ENCODE results near the gene TTC31.

Gene TTC31

DNA sequence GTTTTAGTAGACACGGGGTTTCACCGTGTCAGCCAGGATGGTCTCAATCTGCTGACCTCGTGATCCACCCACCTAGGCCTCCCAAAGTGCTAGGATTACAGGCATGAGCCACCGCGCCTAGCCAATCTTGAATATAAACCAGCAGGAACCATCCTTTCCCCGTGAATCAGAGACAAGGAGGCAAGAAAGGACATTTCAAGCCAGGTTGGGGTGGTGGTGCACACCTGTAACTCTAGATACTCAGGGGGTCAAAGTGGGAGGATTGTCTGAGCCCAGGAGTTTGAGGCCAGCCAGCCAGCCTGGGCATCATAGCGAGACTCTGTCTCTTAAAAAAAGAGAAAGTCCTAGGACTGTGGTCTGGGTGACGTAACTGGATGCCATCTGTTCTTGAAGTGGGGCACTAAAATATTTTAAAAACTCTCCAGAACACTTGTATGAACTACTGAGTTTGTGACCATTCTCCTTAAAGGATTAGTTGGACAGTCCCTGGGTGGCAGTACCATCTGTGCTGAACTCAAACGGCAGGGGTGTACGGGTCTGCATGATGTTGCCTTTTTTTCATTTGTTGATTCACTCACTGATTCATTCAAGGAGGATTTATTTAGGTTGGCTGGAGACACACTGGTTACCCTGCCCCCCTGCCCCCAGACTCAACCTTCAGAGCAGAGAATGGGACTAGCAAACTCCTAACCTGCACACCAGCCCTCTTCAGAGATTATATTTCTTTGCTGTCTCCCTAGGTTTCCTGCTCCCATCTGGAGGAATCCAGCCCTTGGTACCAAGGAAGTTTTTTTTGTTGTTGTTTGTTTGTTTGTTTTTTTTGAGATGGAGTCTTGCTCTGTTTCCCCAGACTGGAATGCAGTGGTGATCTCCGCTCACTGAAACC lies 28.5 kb downstream of the TTC31 start:
- Mint-ChIP-seq H3K27ac (no peak overlapping the region), H3K4me1 (peaks cover 57% of the 10 kb centered on the region), H3K9me3 (no peaks in the 10 kb centered on the region), H3K4me3 (no peak overlapping the region), H3K27me3 (peaks cover 92% of the 10 kb centered on the region), H3K36me3 (peaks cover 18% of the 10 kb centered on the region)
- no peak for DNase-seq
- CTCF ChIA-PET: no interaction called here

- Mint-ChIP-seq H3K27ac (no peak overlapping the region), H3K4me3 (no peak overlapping the region), H3K27me3 (peaks cover 97% of the 10 kb centered on the region), H3K4me1 (peaks cover 49% of the 10 kb centered on the region), H3K36me3 (peaks cover 14% of the 10 kb centered on the region), H3K9me3 (no peaks in the 10 kb centered on the region)
- no peak for DNase-seq
- CTCF ChIA-PET: interaction anchor here (0.8 to 1.6 kb wide), 4 partner anchors 9 to 74 kb away, joined by 3 to 7 read pairs (median 3); no protein-coding TSS in a partner anchor
Measured at GRCh38 chr2:74512744-74513604, 30.1 kb downstream of the TTC31 start.

DNA sequence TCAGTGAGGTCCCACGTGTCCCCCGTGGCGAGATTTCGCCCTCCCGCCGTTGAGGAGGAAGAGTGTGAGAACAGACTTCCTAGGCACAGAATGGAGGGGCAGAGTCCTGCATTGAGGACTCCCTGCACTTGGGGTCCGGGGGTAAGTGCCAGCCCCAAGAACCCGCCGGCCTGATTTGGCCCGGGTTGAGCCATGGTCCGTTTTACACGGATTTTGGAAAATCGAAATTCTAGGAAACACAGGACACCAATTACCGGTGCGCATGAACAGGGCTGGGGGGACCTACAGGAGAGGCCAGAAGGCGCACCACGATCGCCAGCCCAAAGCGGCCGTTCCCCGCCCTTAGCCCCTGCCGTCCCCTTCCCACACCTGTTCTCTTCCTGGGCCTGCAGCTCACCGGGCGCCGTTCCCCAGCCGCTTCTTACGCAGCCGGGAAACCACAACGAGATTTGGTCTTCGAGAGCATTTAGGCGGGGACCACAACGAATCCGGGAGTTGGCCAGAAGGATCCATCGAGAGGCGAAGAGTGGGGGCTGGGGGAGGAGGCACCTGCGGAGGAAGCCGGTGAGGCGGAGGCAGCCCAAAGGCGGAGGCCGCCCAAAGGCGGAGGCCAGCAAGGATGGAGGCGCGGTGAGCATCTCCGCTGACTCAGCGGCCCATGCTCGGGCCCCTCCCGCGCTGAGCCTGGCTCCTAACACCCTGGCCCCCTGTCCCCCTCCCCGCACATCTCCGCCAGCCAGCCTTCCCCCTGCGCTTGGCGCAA lies 30.9 kb downstream of the TTC31 start:
- CTCF ChIA-PET: interaction anchor here (1.0 to 1.6 kb wide), 4 partner anchors 10 to 74 kb away, joined by 3 to 7 read pairs (median 3); no protein-coding TSS in a partner anchor
- peaks cover 9% of the 10 kb centered on the region for H3K36me3 Mint-ChIP-seq
- peaks cover 97% of the 10 kb centered on the region for H3K27me3 Mint-ChIP-seq
- no peaks in the 10 kb centered on the region for H3K9me3 Mint-ChIP-seq
- DNase-seq: peak; percentile 56
- peak overlapping the region; percentile 23 for H3K4me3 Mint-ChIP-seq
- H3K4me1 Mint-ChIP-seq: peaks cover 41% of the 10 kb centered on the region
- peak overlapping the region; percentile 28 for H3K27ac Mint-ChIP-seq

DNA sequence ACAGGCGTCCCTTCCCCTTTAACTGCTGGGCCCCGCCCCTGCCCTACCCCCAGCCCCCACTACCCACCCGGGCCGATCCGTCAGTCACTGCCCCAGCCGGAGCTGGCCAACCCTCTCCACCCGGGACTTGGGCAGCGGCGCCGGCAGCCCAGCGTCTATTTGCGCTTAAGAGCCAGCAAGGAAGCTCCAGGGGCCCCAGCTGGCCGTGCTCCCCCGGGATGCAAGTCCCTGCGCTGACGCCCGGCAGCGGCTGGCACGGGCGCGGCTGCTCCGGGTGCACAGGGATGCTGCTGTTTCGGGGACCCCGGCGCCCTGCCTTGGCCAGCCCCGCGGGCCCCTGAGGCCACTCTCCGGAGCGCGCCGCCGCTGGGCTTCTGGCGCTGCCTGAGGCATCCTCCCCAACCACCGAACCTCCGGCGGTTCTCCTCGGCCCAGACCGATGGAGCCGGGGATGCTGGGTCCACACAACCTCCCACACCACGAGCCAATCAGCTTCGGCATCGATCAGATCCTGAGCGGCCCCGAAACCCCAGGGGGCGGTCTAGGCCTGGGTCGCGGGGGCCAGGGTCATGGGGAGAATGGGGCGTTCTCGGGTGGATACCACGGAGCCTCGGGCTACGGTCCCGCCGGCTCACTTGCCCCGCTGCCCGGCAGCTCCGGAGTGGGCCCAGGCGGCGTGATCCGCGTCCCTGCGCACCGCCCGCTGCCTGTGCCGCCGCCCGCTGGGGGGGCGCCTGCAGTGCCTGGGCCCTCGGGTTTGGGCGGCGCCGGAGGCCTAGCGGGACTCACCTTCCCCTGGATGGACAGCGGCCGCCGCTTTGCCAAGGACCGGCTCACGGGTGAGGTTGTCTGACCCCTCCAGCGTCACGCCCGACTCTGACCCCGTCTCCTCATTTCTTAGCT lies 31.7 kb downstream of the TTC31 start, which contains the start of gene TLX2:
TLX2 (plus strand) TSS at position 83 of the 903 bp plus-strand sequence; CDS start at position 440, 357 bp downstream.
- no peak for DNase-seq
- Mint-ChIP-seq H3K9me3 (no peaks in the 10 kb centered on the region), H3K27me3 (peaks cover 99% of the 10 kb centered on the region), H3K36me3 (peaks cover 9% of the 10 kb centered on the region), H3K4me1 (peaks cover 40% of the 10 kb centered on the region), H3K27ac (peak within 1 kb of the TSS; percentile 28), H3K4me3 (peak within 1 kb of the TSS; percentile 73)
- CTCF ChIA-PET: interaction anchor here (1.0 to 1.6 kb wide), 2 partner anchors 14 to 73 kb away, joined by 3 read pairs; no protein-coding TSS in a partner anchor

DNA sequence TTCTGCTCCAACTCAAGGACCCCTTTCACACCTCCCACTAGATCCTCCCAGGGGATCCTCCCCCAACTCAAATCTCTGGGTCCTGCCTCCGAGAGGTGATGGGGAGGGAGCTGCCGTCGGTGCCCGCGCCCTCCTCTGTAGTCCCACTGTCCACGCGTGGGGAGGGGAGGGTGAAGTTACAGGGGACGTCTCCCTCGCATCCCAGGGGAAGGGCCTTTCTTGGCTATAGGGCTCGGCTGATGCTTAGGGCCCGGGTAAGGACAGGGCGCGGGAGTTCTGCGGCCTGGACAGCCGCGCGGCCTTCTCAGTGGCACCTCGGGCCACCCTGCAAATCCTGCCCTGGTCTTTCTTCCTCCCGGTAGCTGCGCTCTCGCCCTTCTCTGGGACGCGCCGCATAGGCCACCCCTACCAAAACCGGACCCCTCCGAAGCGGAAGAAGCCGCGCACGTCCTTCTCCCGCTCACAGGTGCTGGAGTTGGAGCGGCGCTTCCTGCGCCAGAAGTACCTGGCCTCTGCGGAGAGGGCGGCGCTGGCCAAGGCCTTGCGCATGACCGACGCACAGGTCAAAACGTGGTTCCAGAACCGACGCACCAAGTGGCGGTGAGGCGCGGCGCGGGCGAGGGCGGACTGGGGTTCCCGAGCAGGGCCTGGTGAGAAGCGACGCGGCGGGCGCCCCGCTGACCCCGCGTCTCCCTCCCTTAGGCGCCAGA lies 32.5 kb downstream of the TTC31 start:
- Mint-ChIP-seq H3K27ac (no peak overlapping the region), H3K9me3 (no peaks in the 10 kb centered on the region), H3K36me3 (peaks cover 9% of the 10 kb centered on the region), H3K4me3 (peak overlapping the region; percentile 73), H3K27me3 (peaks cover 99% of the 10 kb centered on the region), H3K4me1 (peaks cover 36% of the 10 kb centered on the region)
- peak; percentile 44 for DNase-seq
- CTCF ChIA-PET: no interaction called here

GRCh38 chr2:74515981-74516633 lies 33.2 kb downstream of the TTC31 start:
- Mint-ChIP-seq H3K4me3 (peak overlapping the region; percentile 71), H3K27ac (peak overlapping the region; percentile 65), H3K27me3 (peaks cover 99% of the 10 kb centered on the region), H3K36me3 (peaks cover 9% of the 10 kb centered on the region), H3K9me3 (no peaks in the 10 kb centered on the region), H3K4me1 (peaks cover 33% of the 10 kb centered on the region)
- CTCF ChIA-PET: no interaction called here
- peak; percentile 84 for DNase-seq

DNA sequence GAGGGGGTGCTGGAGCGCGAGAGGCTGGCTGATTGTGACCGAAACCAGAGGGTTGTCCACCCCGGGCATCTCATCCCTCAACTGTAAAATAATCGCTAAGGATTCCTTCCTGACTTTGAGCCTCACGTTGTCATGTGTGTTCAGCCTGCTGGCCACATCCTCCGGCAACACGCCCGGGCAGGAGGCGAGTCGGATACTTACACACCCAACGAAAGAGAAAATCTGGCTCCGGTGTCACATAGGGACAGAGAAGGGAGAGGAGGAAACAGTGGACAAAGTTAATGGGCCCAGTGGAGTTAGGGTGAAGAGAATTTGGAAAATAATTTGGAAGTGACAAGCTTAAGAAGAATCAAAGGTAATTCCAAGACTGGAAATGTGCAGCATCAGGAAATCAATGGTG lies 33.8 kb downstream of the TTC31 start:
- no peak overlapping the region for H3K27ac Mint-ChIP-seq
- no peak for DNase-seq
- peaks cover 33% of the 10 kb centered on the region for H3K4me1 Mint-ChIP-seq
- H3K9me3 Mint-ChIP-seq: no peaks in the 10 kb centered on the region
- CTCF ChIA-PET: no interaction called here
- peak overlapping the region; percentile 71 for H3K4me3 Mint-ChIP-seq
- peaks cover 99% of the 10 kb centered on the region for H3K27me3 Mint-ChIP-seq
- H3K36me3 Mint-ChIP-seq: peaks cover 9% of the 10 kb centered on the region

DNA sequence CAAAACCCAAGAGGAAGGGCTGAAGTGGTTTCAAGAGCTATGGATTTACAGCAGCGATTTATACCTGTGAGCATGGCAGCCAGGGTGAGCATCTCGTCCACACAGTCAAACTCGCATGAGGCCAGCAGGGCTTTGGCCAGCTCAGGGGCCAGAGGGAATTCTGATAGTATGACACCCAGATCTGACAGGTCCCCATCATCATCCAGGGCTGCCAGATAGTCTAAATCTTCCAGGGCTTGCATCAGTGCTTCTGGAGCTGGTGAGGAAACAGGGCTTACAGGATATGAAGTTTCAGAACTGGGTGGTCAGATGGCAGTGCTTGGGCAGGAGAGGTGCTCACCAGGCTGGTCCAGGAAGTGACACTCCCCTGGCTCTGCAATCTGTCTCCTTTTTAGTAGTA lies 39.6 kb downstream of the TTC31 start:
- H3K27ac Mint-ChIP-seq: no peak overlapping the region
- CTCF ChIA-PET: interaction anchor here (0.9 to 2.7 kb wide), 3 partner anchors 10 to 65 kb away, joined by 3 to 12 read pairs (median 3); no protein-coding TSS in a partner anchor
- peaks cover 23% of the 10 kb centered on the region for H3K4me1 Mint-ChIP-seq
- no peak for DNase-seq
- no peak overlapping the region for H3K4me3 Mint-ChIP-seq
- H3K36me3 Mint-ChIP-seq: peaks cover 22% of the 10 kb centered on the region
- H3K9me3 Mint-ChIP-seq: no peaks in the 10 kb centered on the region
- peaks cover 63% of the 10 kb centered on the region for H3K27me3 Mint-ChIP-seq

DNA sequence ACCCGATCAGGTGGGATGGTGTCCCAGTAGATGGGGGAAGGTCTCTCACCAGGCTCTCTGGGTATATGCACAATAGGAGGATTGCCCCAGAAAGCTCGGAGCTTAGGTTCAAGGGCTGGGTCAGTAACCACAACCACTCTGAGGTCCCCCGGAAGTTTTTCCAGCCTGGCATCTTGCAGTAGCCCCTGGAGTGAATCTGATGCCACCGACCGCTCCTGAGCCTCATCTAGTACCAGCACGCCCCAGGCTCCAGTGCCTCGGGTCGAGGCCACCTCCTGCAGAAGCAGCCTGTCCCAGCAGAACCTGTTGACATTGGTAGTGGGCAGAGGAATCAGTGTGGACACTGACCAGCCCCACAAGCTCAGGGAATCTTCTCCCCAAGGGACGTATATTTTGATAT lies 41.1 kb downstream of the TTC31 start:
- Mint-ChIP-seq H3K4me1 (peaks cover 35% of the 10 kb centered on the region), H3K4me3 (no peak overlapping the region), H3K9me3 (no peaks in the 10 kb centered on the region), H3K27ac (no peak overlapping the region), H3K36me3 (peaks cover 34% of the 10 kb centered on the region), H3K27me3 (peaks cover 48% of the 10 kb centered on the region)
- DNase-seq: no peak
- CTCF ChIA-PET: interaction anchor here (1.0 to 2.7 kb wide), 2 partner anchors 9 to 61 kb away, joined by 3 to 12 read pairs; no protein-coding TSS in a partner anchor

DNA sequence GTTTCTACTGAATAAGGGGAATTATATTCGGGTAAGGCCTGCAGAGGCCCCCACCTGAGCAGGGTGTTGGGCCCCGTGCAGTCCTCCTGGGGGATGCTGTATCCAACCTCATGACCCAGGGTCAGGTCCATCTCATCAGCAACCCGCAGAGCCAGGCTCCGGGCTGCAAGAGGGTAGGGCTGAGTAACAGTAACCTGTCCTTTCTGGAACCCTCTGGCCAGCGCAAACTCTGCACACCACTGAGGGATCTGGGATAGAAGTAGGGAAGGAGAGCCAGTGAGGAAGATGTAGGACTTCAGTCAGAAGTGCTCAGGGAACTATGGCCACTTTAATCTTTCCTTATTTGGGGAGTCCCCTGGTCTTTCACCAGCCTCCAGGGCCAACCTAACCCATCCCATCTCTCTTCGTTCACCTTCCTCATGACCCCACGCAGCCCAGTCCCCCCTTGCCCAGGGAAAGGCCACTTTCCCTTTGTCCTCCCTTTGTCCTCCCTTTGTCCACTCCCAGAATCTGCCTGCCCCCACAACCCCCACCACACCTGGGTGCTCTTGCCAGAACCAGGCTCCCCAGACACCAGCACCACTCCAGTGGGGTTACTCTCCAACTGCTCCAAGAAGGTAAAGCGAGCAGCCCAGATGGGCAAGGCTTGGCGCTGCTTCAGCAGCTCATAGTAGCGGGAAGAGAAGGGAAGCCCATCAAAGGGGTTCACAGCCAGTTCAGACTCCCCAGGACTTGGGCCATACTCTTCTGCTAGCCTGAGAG lies 42.3 kb downstream of the TTC31 start:
- H3K27ac Mint-ChIP-seq: no peak overlapping the region
- H3K4me1 Mint-ChIP-seq: peaks cover 37% of the 10 kb centered on the region
- H3K4me3 Mint-ChIP-seq: no peak overlapping the region
- H3K36me3 Mint-ChIP-seq: peaks cover 37% of the 10 kb centered on the region
- H3K27me3 Mint-ChIP-seq: peaks cover 37% of the 10 kb centered on the region
- CTCF ChIA-PET: no interaction called here
- no peak for DNase-seq
- H3K9me3 Mint-ChIP-seq: no peaks in the 10 kb centered on the region

- Mint-ChIP-seq H3K9me3 (no peaks in the 10 kb centered on the region), H3K36me3 (peaks cover 41% of the 10 kb centered on the region), H3K27ac (peak within 1 kb of the TSS; percentile 12), H3K4me1 (peaks cover 43% of the 10 kb centered on the region), H3K4me3 (no peak within 1 kb of the TSS), H3K27me3 (peaks cover 29% of the 10 kb centered on the region)
- CTCF ChIA-PET: no interaction called here
- peak; percentile 46 for DNase-seq
Measured at GRCh38 chr2:74525717-74526648, 43.1 kb downstream of the TTC31 start, which contains the start of gene DQX1. Gene DQX1, minus strand, starts transcription at chr2:74526231. Its CDS starts 502 bp downstream, at chr2:74525729.
